Liver (tissue), 3 donors: ENCODE measurements around the gene CCDC33.

Source experiments
- JUND ChIP-seq, 2 donors: IDR thresholded peaks; 2 replicates each; pipeline ENCODE4 v1.6.1; 2016; ENCODE audit warnings: antibody characterized with exemption in 2 of 2
- RAD21 ChIP-seq, 2 donors: IDR thresholded peaks; 2 replicates each; pipeline ENCODE4 v1.6.1; 2016; ENCODE audit warnings: antibody characterized with exemption in 2 of 2, mild to moderate bottlenecking in 2 of 2
- RXRA ChIP-seq, 2 donors: IDR thresholded peaks; 2 replicates each; pipeline ENCODE4 v1.6.1; 2017 to 2018; ENCODE audit warnings: antibody characterized with exemption in 2 of 2, mild to moderate bottlenecking in 1 of 2
- SP1 ChIP-seq: IDR thresholded peaks from 2 replicates; pipeline ENCODE4 v1.6.1; 2018; ENCODE audit warnings: antibody characterized with exemption, mild to moderate bottlenecking
- YY1 ChIP-seq: IDR thresholded peaks from 2 replicates; pipeline ENCODE4 v1.6.1; 2016; ENCODE audit warnings: antibody characterized with exemption, mild to moderate bottlenecking
- TF ChIP-seq, protein P1 (sequence below): fragments of 150-350 bp; IDR thresholded peaks from 2 replicates; pipeline ENCODE4 v1.5.1; 2017; ENCODE audit warnings: improper control_type of control experiment, low read depth, low read length; ENCODE audit not compliant: missing input control
- TF ChIP-seq, protein P2 (sequence below): IDR thresholded peaks from 2 replicates; pipeline ENCODE4 v1.6.1; 2016; ENCODE audit warnings: antibody characterized with exemption
- TF ChIP-seq, protein P3 (sequence below): IDR thresholded peaks from 2 replicates; pipeline ENCODE4 v1.6.1; 2016; ENCODE audit warnings: antibody characterized with exemption
- donor health status: healthy.
- donor health status: healthy.

DNA sequence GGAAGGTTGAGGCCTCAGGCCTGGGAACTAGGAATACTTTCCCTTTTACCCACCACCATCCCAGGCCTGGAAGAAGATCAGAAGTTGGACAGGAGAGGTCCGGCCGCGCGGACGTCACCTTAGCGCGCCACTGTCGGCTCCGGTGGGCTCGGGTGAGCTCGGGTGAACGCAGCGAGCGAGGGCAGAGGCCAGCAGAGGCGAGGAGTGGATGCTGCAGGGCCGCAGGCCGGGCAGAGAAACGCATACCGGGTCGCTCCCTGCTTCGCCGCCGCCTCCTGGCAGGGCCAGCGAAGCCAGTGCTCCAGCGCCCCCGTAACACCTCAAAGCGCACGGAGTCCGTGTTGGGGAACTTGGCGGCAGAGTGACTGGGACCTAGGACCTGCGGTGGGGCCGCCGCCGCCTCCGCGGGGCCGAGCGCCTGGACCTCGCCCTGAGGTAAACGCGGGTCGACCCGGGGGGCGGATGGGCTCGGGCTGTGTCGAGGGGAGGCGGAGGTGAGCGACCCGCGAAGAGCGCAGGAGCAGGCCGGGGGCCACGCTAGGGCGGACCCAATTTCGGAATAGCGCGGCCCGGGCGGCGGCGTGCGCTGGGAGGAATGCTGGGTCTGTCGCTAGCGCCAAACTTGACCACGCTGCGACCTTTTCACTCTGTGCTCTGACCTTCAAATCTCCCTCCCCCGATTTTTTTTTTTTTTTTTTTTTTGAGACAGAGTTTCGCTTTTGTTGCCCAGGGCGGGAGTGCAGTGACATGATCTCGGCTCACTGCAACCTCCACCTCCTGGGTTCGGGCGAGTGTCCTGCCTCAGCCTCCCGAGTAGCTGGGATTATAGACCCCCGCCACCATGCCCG is 129.7 kb downstream of the CCDC33 start:
- TF ChIP-seq, protein P1, sequence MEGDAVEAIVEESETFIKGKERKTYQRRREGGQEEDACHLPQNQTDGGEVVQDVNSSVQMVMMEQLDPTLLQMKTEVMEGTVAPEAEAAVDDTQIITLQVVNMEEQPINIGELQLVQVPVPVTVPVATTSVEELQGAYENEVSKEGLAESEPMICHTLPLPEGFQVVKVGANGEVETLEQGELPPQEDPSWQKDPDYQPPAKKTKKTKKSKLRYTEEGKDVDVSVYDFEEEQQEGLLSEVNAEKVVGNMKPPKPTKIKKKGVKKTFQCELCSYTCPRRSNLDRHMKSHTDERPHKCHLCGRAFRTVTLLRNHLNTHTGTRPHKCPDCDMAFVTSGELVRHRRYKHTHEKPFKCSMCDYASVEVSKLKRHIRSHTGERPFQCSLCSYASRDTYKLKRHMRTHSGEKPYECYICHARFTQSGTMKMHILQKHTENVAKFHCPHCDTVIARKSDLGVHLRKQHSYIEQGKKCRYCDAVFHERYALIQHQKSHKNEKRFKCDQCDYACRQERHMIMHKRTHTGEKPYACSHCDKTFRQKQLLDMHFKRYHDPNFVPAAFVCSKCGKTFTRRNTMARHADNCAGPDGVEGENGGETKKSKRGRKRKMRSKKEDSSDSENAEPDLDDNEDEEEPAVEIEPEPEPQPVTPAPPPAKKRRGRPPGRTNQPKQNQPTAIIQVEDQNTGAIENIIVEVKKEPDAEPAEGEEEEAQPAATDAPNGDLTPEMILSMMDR: no peak
- TF ChIP-seq JUND (IDR thresholded peaks at IDR 0.05) (no peak), RAD21 (IDR thresholded peaks at IDR 0.05) (no peak), RXRA (IDR thresholded peaks at IDR 0.05) (peak in 1 of 2 donors; percentile 20), SP1 (no peak), YY1 (no peak)
- TF ChIP-seq, protein P2, sequence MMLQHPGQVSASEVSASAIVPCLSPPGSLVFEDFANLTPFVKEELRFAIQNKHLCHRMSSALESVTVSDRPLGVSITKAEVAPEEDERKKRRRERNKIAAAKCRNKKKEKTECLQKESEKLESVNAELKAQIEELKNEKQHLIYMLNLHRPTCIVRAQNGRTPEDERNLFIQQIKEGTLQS: no peak
- TF ChIP-seq, protein P3, sequence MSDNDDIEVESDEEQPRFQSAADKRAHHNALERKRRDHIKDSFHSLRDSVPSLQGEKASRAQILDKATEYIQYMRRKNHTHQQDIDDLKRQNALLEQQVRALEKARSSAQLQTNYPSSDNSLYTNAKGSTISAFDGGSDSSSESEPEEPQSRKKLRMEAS: no peak
